Subcutaneous abdominal adipose tissue (tissue), 5 donors: ENCODE results near the gene PRSS50.

ENCODE experiments used
- H3K27ac ChIP-seq: one replicate; pipeline ENCODE4 v1.7.0; 2013; ENCODE audit warnings: low read depth, mild to moderate bottlenecking, inconsistent platforms, low read length, moderate library complexity
- H3K27me3 ChIP-seq, 5 donors: one replicate each; pipeline ENCODE4 v1.7.0; 2013; ENCODE audit warnings: low read length in 5 of 5, inconsistent platforms in 1 of 5; ENCODE audit not compliant: control insufficient read depth in 5 of 5, insufficient read depth in 4 of 5
- H3K36me3 ChIP-seq, 5 donors: one replicate each; pipeline ENCODE4 v1.7.0; 2013; ENCODE audit warnings: low read length in 5 of 5; ENCODE audit not compliant: control insufficient read depth in 5 of 5, insufficient read depth in 5 of 5
- H3K4me1 ChIP-seq, 5 donors: one replicate each; pipeline ENCODE4 v1.7.0; 2013; ENCODE audit warnings: low read length in 5 of 5, mild to moderate bottlenecking in 3 of 5, moderate library complexity in 1 of 5; ENCODE audit not compliant: control insufficient read depth in 5 of 5, insufficient read depth in 5 of 5
- H3K4me3 ChIP-seq, 5 donors: one replicate each; pipeline ENCODE4 v1.7.0; 2013; ENCODE audit warnings: low read length in 5 of 5, low read depth in 1 of 5
- H3K9ac ChIP-seq, 5 donors: one replicate each; pipeline ENCODE4 v1.7.0; 2013; ENCODE audit warnings: low read length in 5 of 5, mild to moderate bottlenecking in 4 of 5, moderate library complexity in 3 of 5
- H3K9me3 ChIP-seq, 5 donors: one replicate each; pipeline ENCODE4 v1.7.0; 2013; ENCODE audit warnings: low read length in 5 of 5; ENCODE audit not compliant: control insufficient read depth in 5 of 5
- donor health status: healthy.
- donor health status: healthy.
- donor health status: healthy.
- donor health status: healthy.
- donor health status: healthy.

Gene PRSS50

GRCh38 chr3:46714728-46715506, 2.8 kb downstream of the PRSS50 start:
- H3K36me3 ChIP-seq, result no peaks in the 10 kb centered on the region
- peaks cover 8 to 18% (median 10%) of the 10 kb centered on the region in 5 donors for H3K27me3 ChIP-seq
- no peak overlapping the region for H3K4me3 ChIP-seq
- H3K9ac ChIP-seq, result no peak overlapping the region
- H3K4me1 ChIP-seq, result peaks cover 0 to 6% (median 4%) of the 10 kb centered on the region in 5 donors
- H3K9me3 ChIP-seq, result no peaks in the 10 kb centered on the region
- no peak overlapping the region for H3K27ac ChIP-seq

- H3K27ac ChIP-seq, result no peak overlapping the region
- H3K36me3 ChIP-seq, result peaks cover 0 to 5% (median 0%) of the 10 kb centered on the region in 5 donors
- no peaks in the 10 kb centered on the region for H3K9me3 ChIP-seq
- peaks cover 4 to 14% (median 8%) of the 10 kb centered on the region in 5 donors for H3K27me3 ChIP-seq
- peaks cover 0 to 6% (median 4%) of the 10 kb centered on the region in 5 donors for H3K4me1 ChIP-seq
- H3K4me3 ChIP-seq, result no peak overlapping the region
- no peak overlapping the region for H3K9ac ChIP-seq
These were observed 3.6 kb downstream of the PRSS50 start for GRCh38 chr3:46713898-46714552.

- peaks cover 0 to 12% (median 5%) of the 10 kb centered on the region in 5 donors for H3K27me3 ChIP-seq
- H3K4me3 ChIP-seq, result no peak overlapping the region
- no peak overlapping the region for H3K9ac ChIP-seq
- no peaks in the 10 kb centered on the region for H3K9me3 ChIP-seq
- H3K4me1 ChIP-seq, result peaks cover 0 to 6% (median 4%) of the 10 kb centered on the region in 5 donors
- peaks cover 0 to 5% (median 0%) of the 10 kb centered on the region in 5 donors for H3K36me3 ChIP-seq
- H3K27ac ChIP-seq, result no peak overlapping the region
These were observed 4.4 kb downstream of the PRSS50 start for GRCh38 chr3:46713050-46713897.

- Histone ChIP-seq H3K27me3 (peaks cover 0 to 7% (median 4%) of the 10 kb centered on the region in 5 donors), H3K4me3 (no peak overlapping the region)
These were observed 5.2 kb downstream of the PRSS50 start for GRCh38 chr3:46712191-46713049.

GRCh38 chr3:46711760-46712159, 5.9 kb downstream of the PRSS50 start:
- no peaks in the 10 kb centered on the region for H3K9me3 ChIP-seq
- no peaks in the 10 kb centered on the region for H3K4me1 ChIP-seq
- no peak overlapping the region for H3K9ac ChIP-seq
- no peak overlapping the region for H3K4me3 ChIP-seq
- peaks cover 0 to 5% (median 0%) of the 10 kb centered on the region in 5 donors for H3K36me3 ChIP-seq
- peaks cover 0 to 6% (median 3%) of the 10 kb centered on the region in 5 donors for H3K27me3 ChIP-seq
- H3K27ac ChIP-seq, result no peak overlapping the region

More at GRCh38 chr3:46712191-46713049, 5.2 kb downstream of the PRSS50 start:
- Histone ChIP-seq H3K9me3 (no peaks in the 10 kb centered on the region), H3K9ac (no peak overlapping the region), H3K27ac (no peak overlapping the region), H3K4me1 (no peaks in the 10 kb centered on the region), H3K36me3 (peaks cover 0 to 5% (median 0%) of the 10 kb centered on the region in 5 donors)

GRCh38 chr3:46711305-46711704, 6.4 kb downstream of the PRSS50 start:
- H3K27me3 ChIP-seq, result peaks cover 3 to 6% (median 4%) of the 10 kb centered on the region in 5 donors
- no peak overlapping the region for H3K9ac ChIP-seq
- no peak overlapping the region for H3K4me3 ChIP-seq

GRCh38 chr3:46710671-46711295, 6.9 kb downstream of the PRSS50 start:
- H3K4me3 ChIP-seq, result no peak overlapping the region
- H3K9me3 ChIP-seq, result no peaks in the 10 kb centered on the region
- H3K9ac ChIP-seq, result no peak overlapping the region
- H3K27me3 ChIP-seq, result peaks cover 4 to 6% (median 4%) of the 10 kb centered on the region in 5 donors
- peaks cover 0 to 9% (median 8%) of the 10 kb centered on the region in 5 donors for H3K4me1 ChIP-seq
- H3K36me3 ChIP-seq, result peaks cover 0 to 5% (median 0%) of the 10 kb centered on the region in 5 donors
- H3K27ac ChIP-seq, result no peak overlapping the region

More at GRCh38 chr3:46711305-46711704, 6.4 kb downstream of the PRSS50 start:
- Histone ChIP-seq H3K27ac (no peak overlapping the region), H3K9me3 (no peaks in the 10 kb centered on the region), H3K4me1 (peaks cover 0 to 3% (median 3%) of the 10 kb centered on the region in 5 donors), H3K36me3 (peaks cover 0 to 5% (median 0%) of the 10 kb centered on the region in 5 donors)

GRCh38 chr3:46710229-46710628, 7.4 kb downstream of the PRSS50 start:
- Histone ChIP-seq H3K9ac (no peak overlapping the region), H3K27ac (no peak overlapping the region), H3K4me3 (no peak overlapping the region), H3K4me1 (peaks cover 0 to 14% (median 10%) of the 10 kb centered on the region in 5 donors), H3K27me3 (peaks cover 0 to 6% (median 4%) of the 10 kb centered on the region in 5 donors), H3K36me3 (peaks cover 0 to 5% (median 0%) of the 10 kb centered on the region in 5 donors), H3K9me3 (no peaks in the 10 kb centered on the region)
